NCI-H1694 (cell line): ENCODE results near the gene MFF.
"Not testable (repeated sequence)": the region's sequence is repeated elsewhere in the genome, so short reads cannot be mapped to it uniquely, and the experiment has no call there.

Source experiments
- DNase-seq: peaks from one replicate; lab custom pipeline; 2025; lab: John Stamatoyannopoulos, UW

The MFF gene

DNA sequence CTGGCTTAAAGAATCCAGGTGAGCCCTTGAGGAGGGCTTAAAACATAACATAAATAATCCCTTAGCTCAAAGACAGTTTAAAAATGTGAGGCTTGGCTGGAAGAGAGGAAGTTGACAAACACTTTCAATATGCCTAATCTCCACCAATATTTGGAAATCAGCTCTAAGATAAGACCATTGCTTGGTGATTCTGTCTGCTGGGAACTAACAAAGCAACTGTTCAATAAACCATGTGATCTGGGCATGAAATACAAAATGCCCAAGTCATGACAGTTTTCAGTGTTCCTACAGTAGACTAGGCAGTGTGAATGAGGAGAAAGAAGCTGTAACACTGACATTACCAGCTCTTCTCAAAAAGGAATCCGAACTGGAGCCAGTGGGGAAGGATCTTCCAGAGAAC, 10.7 kb downstream of the MFF start:
- DNase-seq, result no peak

- DNase-seq, result no peak
These were observed 12.4 kb downstream of the MFF start for GRCh38 chr2:227337442-227337841.

GRCh38 chr2:227339098-227339599, 14.1 kb downstream of the MFF start:
- DNase-seq, result no peak

DNA sequence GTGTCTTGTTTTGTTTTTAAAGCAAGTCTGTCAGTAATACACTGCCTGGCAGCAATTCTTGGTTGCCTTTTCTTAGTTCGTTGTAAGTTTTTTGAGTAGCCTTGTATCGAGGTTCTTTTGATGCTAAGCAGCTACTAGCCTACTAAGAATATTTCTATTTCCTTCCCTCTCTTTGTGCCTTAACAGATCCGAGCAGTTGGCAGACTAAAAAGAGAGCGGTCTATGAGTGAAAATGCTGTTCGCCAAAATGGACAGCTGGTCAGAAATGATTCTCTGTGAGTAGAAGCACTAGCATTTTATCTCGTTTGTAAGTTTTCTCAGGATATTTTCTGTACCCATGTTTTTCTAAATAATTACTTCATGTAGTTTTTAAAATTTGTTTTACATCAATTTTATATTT, 15.1 kb downstream of the MFF start:
- DNase-seq, result no peak

GRCh38 chr2:227341553-227341952, 16.5 kb downstream of the MFF start:
- DNase-seq, result no peak

GRCh38 chr2:227344231-227344630, 19.2 kb downstream of the MFF start:
- no peak for DNase-seq

DNA sequence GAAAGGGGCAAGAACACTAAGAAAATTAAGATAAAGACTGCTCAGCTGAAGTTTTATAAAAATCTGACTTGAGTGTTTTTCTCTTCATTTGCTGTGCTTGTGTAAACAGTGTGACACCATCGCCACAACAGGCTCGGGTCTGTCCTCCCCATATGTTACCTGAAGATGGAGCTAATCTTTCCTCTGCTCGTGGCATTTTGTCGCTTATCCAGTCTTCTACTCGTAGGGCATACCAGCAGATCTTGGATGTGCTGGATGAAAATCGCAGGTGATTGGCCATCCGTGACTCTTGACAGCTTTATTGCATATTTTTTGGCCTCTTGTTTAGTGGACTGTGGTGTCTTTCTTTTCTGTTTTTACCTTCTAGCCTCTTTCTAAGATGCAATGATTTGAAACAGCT, 22.1 kb downstream of the MFF start:
- DNase-seq, result no peak

DNA sequence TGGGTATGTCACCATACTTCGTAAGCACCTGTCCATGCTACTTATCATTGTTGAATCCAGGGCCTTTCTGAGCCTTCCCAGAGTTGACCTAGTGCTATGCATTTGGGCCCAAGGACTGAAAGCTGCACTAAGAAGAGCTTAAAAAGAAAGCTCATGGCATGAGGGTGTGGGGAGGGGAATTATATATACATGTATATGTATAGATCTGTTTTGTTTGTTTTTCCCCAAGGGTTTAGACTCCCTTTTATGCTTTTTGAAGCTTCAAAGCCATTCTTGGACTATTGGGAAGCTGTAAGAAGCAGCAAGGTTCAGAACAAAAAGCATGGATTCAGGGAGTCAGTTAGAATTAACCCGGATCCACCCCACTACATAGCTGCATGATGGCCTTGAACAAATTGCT, 23.3 kb downstream of the MFF start:
- DNase-seq, result no peak

- DNase-seq, result no peak
These were observed 25.1 kb downstream of the MFF start for GRCh38 chr2:227349989-227350612.

DNA sequence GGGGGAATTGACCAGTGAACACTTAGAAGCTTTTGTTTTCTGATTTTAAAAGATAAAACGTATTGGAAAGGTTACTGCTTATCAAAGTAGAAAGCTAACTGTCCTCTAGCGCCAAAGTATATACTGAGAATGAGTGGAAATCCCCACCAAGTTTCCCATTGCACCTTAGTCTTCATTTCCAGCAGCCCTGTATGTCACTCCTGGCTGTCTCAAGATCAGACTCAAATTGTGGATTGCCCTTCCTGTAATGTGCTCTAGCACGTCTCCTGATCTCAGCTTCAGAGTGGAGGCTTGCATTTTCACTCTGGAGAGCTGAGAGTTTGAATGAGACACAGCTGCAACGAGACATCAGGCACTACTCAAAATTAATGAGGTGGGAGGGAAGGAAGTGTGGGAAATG, 26.6 kb downstream of the MFF start:
- DNase-seq, result no peak

GRCh38 chr2:227360351-227360750, 35.3 kb downstream of the MFF start:
- DNase-seq, result no peak

- DNase-seq, result no peak
These were observed 38.7 kb downstream of the MFF start for GRCh38 chr2:227363756-227364155.

DNA sequence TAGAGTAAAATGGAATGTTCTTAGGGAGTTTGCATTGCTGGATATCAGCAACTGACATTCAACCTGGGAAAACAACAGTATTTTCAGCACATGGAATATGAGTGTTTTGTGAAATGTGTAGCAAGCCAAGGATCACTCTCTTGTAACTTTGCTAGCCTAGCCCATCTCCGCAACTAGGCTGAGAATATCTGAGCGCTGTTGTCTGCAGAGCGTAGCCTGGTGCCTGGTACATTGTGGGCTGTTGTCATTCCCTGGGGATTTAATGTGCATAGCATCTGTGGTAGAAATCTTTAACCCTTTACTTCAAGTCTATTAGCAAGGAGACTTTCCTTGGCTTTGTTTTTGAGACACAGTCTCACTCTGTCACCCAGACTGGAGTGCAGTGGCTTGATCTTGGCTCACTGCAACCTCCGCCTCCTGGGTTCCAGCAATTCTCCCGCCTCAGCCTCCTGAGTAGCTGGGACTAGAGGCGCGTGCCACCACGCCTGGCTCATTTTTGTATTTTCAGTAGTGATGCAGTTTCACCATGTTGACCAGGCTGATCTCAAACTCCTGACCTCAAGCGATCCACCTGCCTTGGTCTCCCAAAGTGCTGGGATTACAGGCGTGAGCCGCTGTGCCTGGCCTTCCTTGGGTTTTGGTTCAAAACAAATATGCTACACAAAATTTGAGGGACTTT, 39.7 kb downstream of the MFF start:
- DNase-seq, result not testable (repeated sequence)

DNA sequence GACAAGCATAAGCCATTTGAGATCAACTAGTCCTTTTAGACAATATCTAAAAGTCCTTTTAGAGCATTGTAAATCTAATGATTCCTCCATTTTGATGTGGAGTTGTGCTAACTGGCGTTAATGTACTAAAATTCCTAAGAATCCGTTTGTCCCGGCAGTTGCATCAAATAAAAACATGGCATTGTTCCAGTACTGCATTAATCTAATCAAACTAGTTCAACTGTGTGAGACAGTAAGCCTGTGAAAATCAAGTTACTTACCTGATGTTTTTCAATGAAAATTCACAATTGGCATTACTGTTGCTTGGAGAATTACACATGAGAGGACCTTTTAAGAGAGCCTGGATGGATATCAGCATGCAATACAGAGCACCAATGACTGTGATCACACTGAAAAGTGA, 40.8 kb downstream of the MFF start:
- no peak for DNase-seq

DNA sequence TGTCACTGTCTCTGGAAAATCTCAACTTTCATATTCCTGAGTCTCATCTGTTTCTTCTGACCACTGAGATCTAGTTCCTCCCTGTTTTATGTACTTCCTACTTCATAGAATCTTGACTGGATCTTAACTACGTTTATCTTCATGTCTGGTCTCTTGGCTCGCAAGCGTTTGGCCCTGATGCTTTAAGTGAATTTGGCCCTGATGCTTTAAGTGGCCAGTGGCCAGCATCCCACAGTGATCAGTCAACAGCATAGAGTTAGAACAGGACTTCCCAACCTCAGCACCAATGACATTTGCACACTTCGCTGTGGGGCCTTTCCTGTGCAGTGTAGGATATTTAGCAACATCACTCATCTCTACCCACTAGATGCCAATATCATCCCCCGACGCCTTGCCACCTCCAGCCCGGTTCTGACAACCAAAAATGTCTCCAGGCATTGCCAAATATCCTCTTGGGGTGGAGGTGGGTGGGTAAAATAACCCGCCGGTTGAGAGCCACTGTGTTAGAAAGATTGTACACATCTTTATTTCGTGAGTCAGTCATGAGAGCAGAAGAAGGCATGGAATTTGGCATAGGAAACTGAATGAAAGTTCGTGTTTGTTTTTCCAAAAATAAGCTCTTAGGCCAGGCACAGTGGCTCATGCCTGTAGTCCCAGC, 41.8 kb downstream of the MFF start:
- DNase-seq, result no peak

GRCh38 chr2:227367427-227367795, 42.4 kb downstream of the MFF start:
- no peak for DNase-seq

- DNase-seq, result no peak
These were observed 43.5 kb downstream of the MFF start for GRCh38 chr2:227368574-227368973.

DNA sequence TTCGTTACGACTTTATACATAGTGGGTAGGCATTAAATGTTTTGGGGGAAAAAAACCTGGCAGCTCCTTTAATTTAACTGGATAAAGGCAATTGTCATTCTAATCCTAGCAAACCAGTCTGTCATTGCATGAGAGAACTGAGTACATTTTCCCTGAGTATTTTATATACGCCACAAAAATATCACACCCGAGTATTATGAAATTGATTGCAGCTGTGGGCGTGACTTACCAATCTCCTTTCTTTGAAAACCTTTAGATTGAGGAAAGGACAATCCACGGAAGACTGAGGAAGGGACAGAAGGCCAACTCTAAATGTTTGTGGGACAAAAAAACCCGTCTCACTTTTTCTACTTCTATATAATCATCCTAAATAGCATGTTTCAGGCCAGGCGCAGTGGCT, 45.0 kb downstream of the MFF start:
- DNase-seq, result no peak

GRCh38 chr2:227370791-227371312, 45.8 kb downstream of the MFF start:
- no peak for DNase-seq

- no peak for DNase-seq
These were observed 48.3 kb downstream of the MFF start for GRCh38 chr2:227373389-227373788.

- DNase-seq, result no peak
These were observed 49.1 kb downstream of the MFF start for GRCh38 chr2:227374158-227374557.

GRCh38 chr2:227376656-227377396, 51.8 kb downstream of the MFF start:
- no peak for DNase-seq
